Fibroblast of the conjunctiva (primary cell): ENCODE measurements around the gene ANKS1A.

Experiments used
- DNase-seq: peaks from one replicate; pipeline ENCODE4 v3.0.0-alpha.2; 2010; ENCODE audit warnings: low read depth

The ANKS1A gene

GRCh38 chr6:34957231-34957783, 68.3 kb downstream of the ANKS1A start:
- no peak for DNase-seq

GRCh38 chr6:34958734-34959133, 69.7 kb downstream of the ANKS1A start:
- no peak for DNase-seq

GRCh38 chr6:34959224-34959623, 70.2 kb downstream of the ANKS1A start:
- DNase-seq, result no peak

GRCh38 chr6:34961082-34961481, 72.0 kb downstream of the ANKS1A start:
- no peak for DNase-seq

GRCh38 chr6:34961574-34961973, 72.5 kb downstream of the ANKS1A start:
- DNase-seq, result no peak

GRCh38 chr6:34964564-34964963, 75.5 kb downstream of the ANKS1A start:
- peak; percentile 49 for DNase-seq

- no peak for DNase-seq
These were observed 78.4 kb downstream of the ANKS1A start for GRCh38 chr6:34967461-34967860.

GRCh38 chr6:34969662-34970265, 80.7 kb downstream of the ANKS1A start:
- DNase-seq, result no peak

- no peak for DNase-seq
These were observed 81.4 kb downstream of the ANKS1A start for GRCh38 chr6:34970488-34970887.

GRCh38 chr6:34970957-34971356, 81.9 kb downstream of the ANKS1A start:
- peak; percentile 90 for DNase-seq

- DNase-seq, result no peak
These were observed 84.6 kb downstream of the ANKS1A start for GRCh38 chr6:34973547-34974248.

- DNase-seq, result no peak
These were observed 85.2 kb downstream of the ANKS1A start for GRCh38 chr6:34974249-34974642.

GRCh38 chr6:34976239-34976638, 87.2 kb downstream of the ANKS1A start:
- DNase-seq, result no peak

GRCh38 chr6:34979218-34979617, 90.2 kb downstream of the ANKS1A start:
- DNase-seq, result no peak

GRCh38 chr6:34979994-34980393, 90.9 kb downstream of the ANKS1A start:
- DNase-seq, result no peak

- no peak for DNase-seq
These were observed 92.3 kb downstream of the ANKS1A start for GRCh38 chr6:34981366-34981765.

GRCh38 chr6:34981951-34982350, 92.9 kb downstream of the ANKS1A start:
- no peak for DNase-seq

GRCh38 chr6:34982424-34982852, 93.4 kb downstream of the ANKS1A start:
- DNase-seq, result no peak

GRCh38 chr6:34984416-34984815, 95.4 kb downstream of the ANKS1A start:
- DNase-seq, result no peak

GRCh38 chr6:34985236-34985635, 96.2 kb downstream of the ANKS1A start:
- DNase-seq, result no peak

- DNase-seq, result peak; percentile 82
These were observed 97.8 kb downstream of the ANKS1A start for GRCh38 chr6:34986845-34987246.

GRCh38 chr6:34987506-34987905, 98.5 kb downstream of the ANKS1A start:
- DNase-seq, result no peak

GRCh38 chr6:34990971-34991560, 102.0 kb downstream of the ANKS1A start:
- DNase-seq, result no peak
